H1 (cell line): ENCODE results near the gene CLGN. TPM values are rescaled to one million over a fixed set of nuclear protein-coding genes. Genes with fewer than 3 reads are reported as not detected.

Experiments used
- CTCF ChIA-PET: fragments of 300-600 bp; sonication (Branson Sonifier 250); formaldehyde crosslinking; loops from one replicate; lab custom pipeline; 2021; ENCODE audit not compliant: partially characterized antibody; lab: Charles Lee
- POLR2A ChIA-PET: fragments of 300-600 bp; sonication (Branson Sonifier 250); formaldehyde crosslinking; loops from one replicate; lab custom pipeline; 2021; ENCODE audit warnings: inconsistent platforms; ENCODE audit not compliant: partially characterized antibody; lab: Charles Lee
- DNase-seq, 2 experiments: peaks; one replicate each; pipeline versions ENCODE4 v3.0.0 to v3.0.0-alpha.2; 2010 to 2022; ENCODE audit warnings: low spot score in 2 of 2, low read depth in 1 of 2, mixed read lengths in 1 of 2
- FAIRE-seq: peaks from 2 replicates; lab custom pipeline; 2011; peaks lifted over from hg19 to GRCh38; lab: Jason Lieb, UNC
- H2AFZ ChIP-seq: 2 replicates; pipeline ENCODE4 v1.8.1; 2012; ENCODE audit warnings: low read length, inconsistent platforms
- H2AK5ac ChIP-seq: 2 replicates; pipeline ENCODE4 v1.6.1; 2013; ENCODE audit warnings: low read depth, low read length
- H2BK120ac ChIP-seq: replicated peaks from 2 replicates; pipeline ENCODE3; 2013; ENCODE audit warnings: low read depth, low read length, inconsistent platforms
- H2BK12ac ChIP-seq: 2 replicates; pipeline ENCODE4 v1.6.1; 2013; ENCODE audit warnings: low read depth, low read length
- H2BK15ac ChIP-seq: 2 replicates; pipeline ENCODE4 v1.6.1; 2013; ENCODE audit warnings: low read length
- H2BK20ac ChIP-seq: 2 replicates; pipeline ENCODE4 v1.6.1; 2013; ENCODE audit warnings: low read length
- H2BK5ac ChIP-seq: 2 replicates; pipeline ENCODE4 v1.6.1; 2013; ENCODE audit warnings: low read depth, low read length
- H3K14ac ChIP-seq: 2 replicates; pipeline ENCODE4 v1.6.1; 2013; ENCODE audit warnings: inconsistent platforms; ENCODE audit not compliant: insufficient read length
- H3K18ac ChIP-seq: 2 replicates; pipeline ENCODE4 v1.6.1; 2013; ENCODE audit warnings: low read length; ENCODE audit errors: extremely low read depth
- H3K23ac ChIP-seq: 2 replicates; pipeline ENCODE4 v1.6.1; 2013; ENCODE audit warnings: inconsistent platforms; ENCODE audit not compliant: insufficient read length
- H3K23me2 ChIP-seq: 2 replicates; pipeline ENCODE4 v1.6.1; 2013; ENCODE audit warnings: low read depth, low read length
- H3K27ac ChIP-seq: 2 replicates; pipeline ENCODE4 v1.6.1; 2011; ENCODE audit warnings: low read depth, low read length, inconsistent platforms
- H3K27me3 ChIP-seq, 4 experiments: replicated peaks in 1 of 4; 1 replicate in 1 of 4; 2 replicates in 3 of 4; pipeline versions ENCODE4 v1.6.1 to v1.8.1; 2011 to 2013; ENCODE audit warnings: low read length in 3 of 4, mild to moderate bottlenecking in 3 of 4, inconsistent platforms in 2 of 4, mixed read lengths in 2 of 4, moderate library complexity in 1 of 4; ENCODE audit not compliant: control insufficient read depth in 3 of 4, insufficient read depth in 3 of 4; ENCODE audit errors: extremely low read depth in 1 of 4
- H3K36me3 ChIP-seq, 4 experiments: 2 replicates each; pipeline versions ENCODE4 v1.6.1 to v1.8.1; 2011 to 2013; ENCODE audit warnings: mild to moderate bottlenecking in 4 of 4, low read length in 3 of 4, moderate library complexity in 2 of 4, control low read depth in 1 of 4, inconsistent platforms in 1 of 4; ENCODE audit not compliant: insufficient read depth in 4 of 4, control insufficient read depth in 2 of 4
- H3K4ac ChIP-seq: replicated peaks from 2 replicates; pipeline ENCODE3; 2013; ENCODE audit warnings: low read length, low read depth, mixed read lengths, inconsistent platforms; ENCODE audit not compliant: insufficient read length
- H3K4me1 ChIP-seq, 4 experiments: replicated peaks in 1 of 4; 1 replicate in 1 of 4; 2 replicates in 3 of 4; pipeline versions ENCODE4 v1.6.1 to v1.8.1; 2011 to 2013; ENCODE audit warnings: low read length in 3 of 4, inconsistent platforms in 2 of 4, mixed read lengths in 1 of 4; ENCODE audit not compliant: insufficient read depth in 4 of 4, control insufficient read depth in 3 of 4
- H3K4me2 ChIP-seq, 2 experiments: 2 replicates each; pipeline versions ENCODE4 v1.6.1 to v1.8.1; 2011 to 2013; ENCODE audit warnings: low read depth in 2 of 2, low read length in 2 of 2, control low read depth in 1 of 2, inconsistent platforms in 1 of 2, mild to moderate bottlenecking in 1 of 2; ENCODE audit not compliant: insufficient read depth in 1 of 2
- H3K4me3 ChIP-seq, 4 experiments: fragments of 200-600, 300-600 bp in 1 of 4; sonication (generic), shearing (Covaris generic), sonication (Bioruptor Twin) in 1 of 4; 2 replicates each; pipeline versions ENCODE4 v1.5.1 to v1.8.1; 2011 to 2016; ENCODE audit warnings: low read length in 4 of 4, low read depth in 3 of 4, control low read depth in 2 of 4, inconsistent platforms in 2 of 4, mild to moderate bottlenecking in 2 of 4, mixed read lengths in 1 of 4, moderate library complexity in 1 of 4; ENCODE audit not compliant: insufficient read depth in 2 of 4; ENCODE audit errors: extremely low read depth in 1 of 4
- H3K56ac ChIP-seq: replicated peaks from 2 replicates; pipeline ENCODE3; 2013; ENCODE audit warnings: low read depth, mild to moderate bottlenecking, mixed read lengths, low read length, inconsistent platforms; ENCODE audit not compliant: insufficient read length
- H3K79me1 ChIP-seq: 2 replicates; pipeline ENCODE4 v1.6.1; 2013; ENCODE audit warnings: low read depth, low read length, control low read depth
- H3K79me2 ChIP-seq, 2 experiments: 2 replicates each; pipeline versions ENCODE4 v1.6.1 to v1.8.1; 2012 to 2013; ENCODE audit warnings: low read length in 2 of 2, mild to moderate bottlenecking in 2 of 2, inconsistent platforms in 1 of 2; ENCODE audit not compliant: insufficient read depth in 2 of 2, control insufficient read depth in 1 of 2
- H3K9ac ChIP-seq, 4 experiments: replicated peaks in 1 of 4; 1 replicate in 1 of 4; 2 replicates in 3 of 4; pipeline versions ENCODE4 v1.6.1 to v1.8.1; 2011 to 2013; ENCODE audit warnings: low read depth in 3 of 4, low read length in 3 of 4, control low read depth in 2 of 4, mild to moderate bottlenecking in 2 of 4, moderate library complexity in 2 of 4, inconsistent platforms in 1 of 4; ENCODE audit errors: extremely low read depth in 1 of 4
- H3K9me3 ChIP-seq, 2 experiments: 2 replicates each; pipeline versions ENCODE4 v1.6.1 to v1.8.1; 2012 to 2013; ENCODE audit warnings: mild to moderate bottlenecking in 2 of 2, moderate library complexity in 2 of 2, control low read depth in 1 of 2, inconsistent platforms in 1 of 2, low read depth in 1 of 2, low read length in 1 of 2, mixed read lengths in 1 of 2; ENCODE audit not compliant: insufficient read depth in 2 of 2
- H4K20me1 ChIP-seq, 2 experiments: replicated peaks in 1 of 2; 2 replicates each; pipeline versions ENCODE3 to v1.8.1; 2011 to 2013; ENCODE audit warnings: inconsistent platforms in 2 of 2, low read length in 2 of 2, mild to moderate bottlenecking in 1 of 2; ENCODE audit not compliant: insufficient read depth in 2 of 2, control insufficient read depth in 1 of 2
- H4K5ac ChIP-seq: 2 replicates; pipeline ENCODE4 v1.6.1; 2013; ENCODE audit warnings: low read length, low read depth, mixed read lengths, inconsistent platforms; ENCODE audit not compliant: insufficient read length
- H4K8ac ChIP-seq: 2 replicates; pipeline ENCODE4 v1.8.0; 2013; ENCODE audit warnings: mild to moderate bottlenecking, moderate library complexity, low read length, inconsistent platforms; ENCODE audit not compliant: insufficient read depth; ENCODE audit errors: extremely low read depth
- H4K91ac ChIP-seq: replicated peaks from 2 replicates; pipeline ENCODE3; 2013; ENCODE audit warnings: low read length, mixed read lengths, inconsistent platforms; ENCODE audit not compliant: insufficient read length
- E2F6 ChIP-seq: IDR thresholded peaks from 2 replicates; pipeline ENCODE4 v1.6.1; 2012; ENCODE audit warnings: inconsistent platforms
- JUND ChIP-seq: IDR thresholded peaks from 2 replicates; pipeline ENCODE4 v1.6.1; 2011; ENCODE audit warnings: mild to moderate bottlenecking, improper control_type of control experiment, low read length
- POLR2A ChIP-seq, 2 experiments: IDR thresholded peaks; 1 replicate in 1 of 2; 2 replicates in 1 of 2; pipeline ENCODE4 v1.6.1; 2011; ENCODE audit warnings: low read depth in 2 of 2, low read length in 2 of 2, mild to moderate bottlenecking in 2 of 2; ENCODE audit errors: control extremely low read depth in 1 of 2
- SP2 ChIP-seq: IDR thresholded peaks from 2 replicates; pipeline ENCODE4 v1.6.1; 2012; ENCODE audit warnings: mild to moderate bottlenecking, low read length, inconsistent platforms
- SP4 ChIP-seq: IDR thresholded peaks from 2 replicates; pipeline ENCODE4 v1.6.1; 2012; ENCODE audit warnings: low read length, inconsistent platforms
- SUZ12 ChIP-seq: fragments of 200-600 bp; sonication (generic); IDR thresholded peaks from 2 replicates; pipeline ENCODE4 v1.6.1; 2012; ENCODE audit warnings: mild to moderate bottlenecking, inconsistent platforms, low read length, moderate library complexity, mixed read lengths
- TBP ChIP-seq: IDR thresholded peaks from 2 replicates; pipeline ENCODE4 v1.6.1; 2011; ENCODE audit warnings: low read depth, low read length, improper control_type of control experiment
- WGBS, 2 experiments: shearing (Covaris generic) in 1 of 2; methylation state at CpG; one replicate each; pipeline versions ENCODE4 v1.1.6 to v1.1.7; 2013 to 2015; ENCODE audit warnings: low lambda C conversion rate in 2 of 2, mixed read lengths in 2 of 2, inconsistent platforms in 1 of 2, low coverage in 1 of 2, missing lambda C conversion rate in 1 of 2; ENCODE audit not compliant: insufficient replicate concordance in 2 of 2, insufficient coverage in 1 of 2, insufficient read length in 1 of 2; ENCODE audit errors: extremely low coverage in 1 of 2, missing lambda C conversion rate in 1 of 2; 5-methylcytosine and 5-hydroxymethylcytosine counted together
- polyA plus RNA-seq, 7 experiments: library from polyadenylated mRNA; depleted of rRNA in 3 of 7; stranded (reverse) in 5 of 7; unstranded in 2 of 7; fragments of >200 nt in 5 of 7; fragments of 200-250 nt in 2 of 7; gene quantifications; 1 replicate in 5 of 7; 2 replicates in 1 of 7; 4 replicates in 1 of 7; pipeline versions ENCODE4 v1.2.1 to v1.2.3, GENCODE V29; 2011 to 2013; ENCODE audit warnings: missing spikeins in 2 of 7, mixed read lengths in 2 of 7
- total RNA-seq: library from RNA; stranded (reverse); fragmentation: NEBNext Ultra II Directional; extraction: Animal tissue kit (Norgen Biotek cat#: 25700); gene quantifications from 2 replicates; pipeline ENCODE4 v1.2.1, GENCODE V29; 2021

CLGN gene
- total and polyA plus RNA-seq, 2 of the 8 experiments (the other 6 are each of a cell fraction or from before 2014, with no cell fraction given), result 1.7 to 3.1 TPM

GRCh38 chr4:140349816-140350215 is 77.6 kb downstream of the CLGN start:
- Histone ChIP-seq H2AK5ac (no peak overlapping the region), H3K9ac (no peak overlapping the region), H3K4me2 (no peak overlapping the region), H3K27ac (no peak overlapping the region), H3K79me2 (no peaks in the 10 kb centered on the region), H3K14ac (no peak overlapping the region), H3K79me1 (no peaks in the 10 kb centered on the region), H2BK12ac (no peak overlapping the region), H3K4me3 (no peak overlapping the region), H2AFZ (no peak overlapping the region), H3K23ac (no peak overlapping the region), H2BK5ac (no peak overlapping the region), H3K18ac (no peak overlapping the region; the same call in 1 of the 2 replicates), H3K9me3 (no peaks in the 10 kb centered on the region), H3K36me3 (no peaks in the 10 kb centered on the region), H4K8ac (no peak overlapping the region), H4K5ac (no peak overlapping the region), H3K27me3 (peaks cover 0 to 1% (median 0%) of the 10 kb centered on the region in 4 experiments; a peak in 3 of 7 replicates), H2BK20ac (no peak overlapping the region), H4K91ac (no peak overlapping the region), H3K4ac (no peak overlapping the region), H3K56ac (no peak overlapping the region), H2BK15ac (no peak overlapping the region), H4K20me1 (no peaks in the 10 kb centered on the region), H2BK120ac (no peak overlapping the region), H3K23me2 (0 out of 2 replicates have a peak, but pooled peaks cover 3% of the 10 kb centered on the region), H3K4me1 (peaks cover 0 to 12% (median 5%) of the 10 kb centered on the region in 4 experiments; a peak in 3 of 7 replicates)
- POLR2A ChIA-PET, result interaction anchor here (0.5 to 1.2 kb wide), 4 partner anchors 9 to 477 kb away, joined by 3 to 4 read pairs (median 4); partner anchors contain the start of gene SCOC
- FAIRE-seq (peak; percentile 66), DNase-seq (no peak)
- 76% methylated on average over 2 of the region's 2 CpGs; no CpG with 5 or more reads in 1 of the 2 experiments for WGBS, 2 experiments
- CTCF ChIA-PET, result interaction anchor here (0.5 to 5.5 kb wide), 10 partner anchors 10 to 1048 kb away, joined by 3 to 44 read pairs (median 4); no protein-coding TSS in a partner anchor
- TF ChIP-seq SUZ12 (no peak), SP2 (no peak), JUND (no peak), SP4 (no peak), E2F6 (no peak), POLR2A (IDR thresholded peaks at IDR 0.05; ENCODE audit: control extremely low read depth in 1 of 2, low read depth in 2 of 2, low read length in 2 of 2) (no peak), TBP (no peak)
